Osteoblast (primary cell): ENCODE results near the gene CHCHD10. TPM values are rescaled to one million over a fixed set of nuclear protein-coding genes. Genes with fewer than 3 reads are reported as not detected.

Experiments
- DNase-seq: peaks from one replicate; pipeline ENCODE4 v3.0.0; 2011; ENCODE audit warnings: low spot score, mixed read lengths; ENCODE audit not compliant: insufficient read length; ENCODE audit errors: missing footprints
- H2AFZ ChIP-seq: 2 replicates; pipeline ENCODE4 v1.6.0; 2011; ENCODE audit warnings: mild to moderate bottlenecking, low read length
- H3K27ac ChIP-seq: 2 replicates; pipeline ENCODE4 v1.5.1; 2011; ENCODE audit warnings: mild to moderate bottlenecking, low read depth, low read length, moderate library complexity
- H3K27me3 ChIP-seq: 2 replicates; pipeline ENCODE4 v1.6.0; 2012; ENCODE audit warnings: mild to moderate bottlenecking, control low read depth, inconsistent platforms, low read length, moderate library complexity; ENCODE audit not compliant: insufficient read depth
- H3K36me3 ChIP-seq: 2 replicates; pipeline ENCODE4 v1.5.1; 2011; ENCODE audit warnings: mild to moderate bottlenecking, low read length, control low read depth, moderate library complexity; ENCODE audit not compliant: insufficient read depth
- H3K4me1 ChIP-seq: 2 replicates; pipeline ENCODE4 v1.5.1; 2011; ENCODE audit warnings: mild to moderate bottlenecking, low read length, control low read depth, moderate library complexity; ENCODE audit not compliant: insufficient read depth
- H3K4me2 ChIP-seq: 2 replicates; pipeline ENCODE4 v1.6.0; 2011; ENCODE audit warnings: mild to moderate bottlenecking, low read length; ENCODE audit not compliant: insufficient read depth
- H3K4me3 ChIP-seq: fragments of 200-600 bp; sonication (generic); 3 replicates; pipeline ENCODE4 v1.5.1; 2012; ENCODE audit warnings: mild to moderate bottlenecking, low read length, inconsistent platforms; ENCODE audit not compliant: insufficient read depth
- H3K79me2 ChIP-seq: 2 replicates; pipeline ENCODE4 v1.6.0; 2012; ENCODE audit warnings: mild to moderate bottlenecking, low read length, control low read depth, inconsistent platforms; ENCODE audit not compliant: insufficient read depth
- H3K9me3 ChIP-seq: 2 replicates; pipeline ENCODE4 v1.5.1; 2011; ENCODE audit warnings: low read depth, low read length, control low read depth
- H4K20me1 ChIP-seq: 2 replicates; pipeline ENCODE4 v1.6.0; 2012; ENCODE audit warnings: mild to moderate bottlenecking, low read length, control low read depth; ENCODE audit not compliant: insufficient read depth
- CTCF ChIP-seq: IDR thresholded peaks from 2 replicates; pipeline ENCODE4 v1.5.1; 2011; ENCODE audit warnings: mild to moderate bottlenecking, low read depth, low read length, moderate library complexity; ENCODE audit errors: extremely low read depth
- total RNA-seq: library from RNA; depleted of rRNA; stranded (reverse); fragments of >200 nt; gene quantifications from 2 replicates; pipeline ENCODE4 v1.2.3, GENCODE V29; 2012

The CHCHD10 gene
- total RNA-seq, 1 donor = 1.1 TPM

DNA sequence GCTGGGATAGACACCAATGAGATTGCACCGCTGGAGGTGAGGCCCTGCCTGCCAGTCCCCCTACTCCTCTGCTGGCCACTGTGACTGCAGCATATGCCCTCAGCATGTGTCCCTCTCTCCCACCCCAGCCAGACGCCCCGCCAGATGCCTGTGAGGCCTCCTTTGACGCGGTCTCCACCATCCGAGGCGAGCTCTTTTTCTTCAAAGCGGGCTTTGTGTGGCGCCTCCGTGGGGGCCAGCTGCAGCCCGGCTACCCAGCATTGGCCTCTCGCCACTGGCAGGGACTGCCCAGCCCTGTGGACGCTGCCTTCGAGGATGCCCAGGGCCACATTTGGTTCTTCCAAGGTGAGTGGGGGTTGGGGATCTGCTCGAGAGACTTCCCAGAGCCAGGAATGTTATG lies 13.3 kb upstream of the CHCHD10 start:
- Histone ChIP-seq H3K4me1 (peaks cover 26% of the 10 kb centered on the region), H3K27ac (peak overlapping the region; percentile 29), H3K27me3 (no peaks in the 10 kb centered on the region), H4K20me1 (no peaks in the 10 kb centered on the region), H3K4me3 (no peak overlapping the region), H3K79me2 (no peaks in the 10 kb centered on the region), H3K9me3 (no peaks in the 10 kb centered on the region), H2AFZ (peak overlapping the region; percentile 67), H3K4me2 (no peak overlapping the region), H3K36me3 (no peaks in the 10 kb centered on the region)
- DNase-seq = no peak
- TF ChIP-seq CTCF = no peak

- H4K20me1 ChIP-seq = no peaks in the 10 kb centered on the region
- H3K27me3 ChIP-seq = no peaks in the 10 kb centered on the region
- no peak overlapping the region for H3K27ac ChIP-seq
- H3K9me3 ChIP-seq = no peaks in the 10 kb centered on the region
- no peaks in the 10 kb centered on the region for H3K36me3 ChIP-seq
- H2AFZ ChIP-seq = no peak overlapping the region
- no peak for TF ChIP-seq CTCF
- peak; percentile 79 for DNase-seq
- H3K4me2 ChIP-seq = no peak overlapping the region
- no peak overlapping the region for H3K4me3 ChIP-seq
- no peaks in the 10 kb centered on the region for H3K79me2 ChIP-seq
- peaks cover 25% of the 10 kb centered on the region for H3K4me1 ChIP-seq
These were observed 12.5 kb upstream of the CHCHD10 start for GRCh38 chr22:23780146-23780748.

GRCh38 chr22:23779731-23780130 lies 12.0 kb upstream of the CHCHD10 start:
- H3K4me1 ChIP-seq = peaks cover 29% of the 10 kb centered on the region
- no peaks in the 10 kb centered on the region for H4K20me1 ChIP-seq
- no peak overlapping the region for H3K27ac ChIP-seq
- TF ChIP-seq CTCF = no peak
- H3K9me3 ChIP-seq = no peaks in the 10 kb centered on the region
- DNase-seq = peak; percentile 72
- H3K36me3 ChIP-seq = no peaks in the 10 kb centered on the region
- H2AFZ ChIP-seq = no peak overlapping the region
- H3K4me2 ChIP-seq = no peak overlapping the region
- H3K4me3 ChIP-seq = no peak overlapping the region
- H3K27me3 ChIP-seq = no peaks in the 10 kb centered on the region
- no peaks in the 10 kb centered on the region for H3K79me2 ChIP-seq

GRCh38 chr22:23779083-23779482 lies 11.3 kb upstream of the CHCHD10 start:
- H3K4me1 ChIP-seq = peaks cover 27% of the 10 kb centered on the region
- no peak overlapping the region for H3K4me2 ChIP-seq
- H4K20me1 ChIP-seq = no peaks in the 10 kb centered on the region
- H3K79me2 ChIP-seq = no peaks in the 10 kb centered on the region
- peak; percentile 75 for DNase-seq
- H3K36me3 ChIP-seq = no peaks in the 10 kb centered on the region
- H3K9me3 ChIP-seq = no peaks in the 10 kb centered on the region
- peaks cover under 1% of the 10 kb centered on the region for H3K27me3 ChIP-seq
- H3K4me3 ChIP-seq = no peak overlapping the region
- no peak overlapping the region for H3K27ac ChIP-seq
- no peak for TF ChIP-seq CTCF
- no peak overlapping the region for H2AFZ ChIP-seq
